Stimulated activated naive CD8-positive, alpha-beta T cell treated with anti-CD3 and anti-CD28 coated beads, Interleukin-15, Interleukin-2, amounts not matched to agents 100 U/mL and 50 U/mL, for 24 hours (primary cell): ENCODE measurements around the gene KCTD2.

ENCODE experiments used
- ATAC-seq: fragments of 150-1000 bp; cut with Tn5 transposase; one replicate; pipeline ENCODE4 v1.10.0; 2021
- DNase-seq: peaks from one replicate; pipeline ENCODE4 v3.0.0; 2021

The KCTD2 gene

GRCh38 chr17:75077496-75078283, 30.7 kb downstream of the KCTD2 start:
- peak; percentile 64 for DNase-seq
- peak; percentile 76 for ATAC-seq

DNA sequence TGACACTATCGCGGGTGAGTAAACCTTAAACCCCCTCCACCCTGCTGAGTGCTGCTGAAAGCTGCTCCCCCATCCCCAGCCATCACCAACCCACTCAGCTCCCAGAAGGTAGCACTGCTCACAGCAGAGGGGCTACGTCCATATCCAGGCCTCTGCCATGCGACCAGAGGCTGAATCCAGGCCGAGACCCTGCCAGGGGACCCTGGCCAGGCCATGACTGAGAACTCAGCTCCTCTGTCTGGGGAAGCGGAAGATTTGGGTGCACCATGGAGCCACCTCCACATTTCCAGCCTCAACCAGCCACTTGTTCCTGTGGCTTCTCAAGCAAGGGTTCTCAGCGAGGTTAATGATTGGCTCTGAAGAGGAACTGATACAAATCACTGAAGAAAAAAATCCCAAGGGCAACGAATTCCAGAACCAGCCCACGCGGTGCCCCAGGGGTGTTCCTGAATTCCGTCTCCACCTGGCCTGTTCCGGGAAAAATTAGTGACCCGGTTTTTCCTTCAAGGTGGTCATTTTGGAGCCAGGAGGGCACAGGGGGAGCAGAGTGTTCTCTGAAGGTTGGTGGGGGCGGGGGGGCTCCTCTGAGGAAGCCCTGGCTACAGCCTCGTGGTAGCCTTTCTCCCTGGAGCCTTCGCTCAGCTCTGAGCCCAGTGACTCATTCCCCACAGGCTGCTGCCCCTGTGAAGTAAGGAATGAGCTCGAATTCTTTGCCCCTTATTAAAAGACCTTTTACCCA, 31.4 kb downstream of the KCTD2 start:
- ATAC-seq = peak; percentile 54
- peak; percentile 35 for DNase-seq

DNA sequence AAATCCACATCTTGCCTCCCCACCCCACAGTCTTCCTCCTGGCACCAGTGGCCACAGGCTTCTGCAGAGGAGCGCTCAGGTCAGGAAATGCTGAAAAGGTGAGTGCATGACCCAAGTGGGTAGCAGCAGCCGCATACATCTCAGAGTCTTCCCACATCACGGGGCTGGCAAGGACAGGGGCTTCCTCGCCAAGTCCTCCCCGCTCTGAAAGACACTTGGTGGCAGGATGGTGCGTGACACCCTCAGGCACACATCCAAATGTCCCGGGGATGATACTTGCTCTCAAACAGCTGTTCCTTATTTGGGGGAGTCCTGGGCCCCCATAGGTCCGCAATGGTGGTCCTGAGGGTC, 32.0 kb downstream of the KCTD2 start:
- ATAC-seq (no peak), DNase-seq (no peak)

GRCh38 chr17:75081611-75082540, 34.9 kb downstream of the KCTD2 start:
- ATAC-seq (no peak), DNase-seq (no peak)

DNA sequence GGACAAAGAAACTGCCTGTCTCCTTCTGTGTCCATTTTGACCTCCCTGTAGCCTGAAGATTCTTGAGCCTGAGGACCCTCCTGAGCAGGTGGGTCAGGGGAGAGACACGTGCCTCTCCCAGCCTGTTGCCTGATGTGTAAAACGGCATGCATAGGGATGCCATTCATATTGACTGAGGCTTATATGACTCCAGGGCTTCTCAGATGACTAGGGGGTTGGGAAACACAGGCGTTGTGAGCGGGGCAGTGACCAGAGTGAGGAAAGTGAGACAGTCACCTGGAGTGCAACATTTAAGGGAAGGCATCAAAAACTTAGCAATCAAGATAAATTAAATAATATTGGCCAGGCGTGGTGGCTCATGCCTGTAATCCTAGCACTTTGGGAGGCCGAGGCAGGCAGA, 35.7 kb downstream of the KCTD2 start:
- ATAC-seq (no peak), DNase-seq (no peak)

GRCh38 chr17:75084039-75084660, 37.1 kb downstream of the KCTD2 start:
- DNase-seq = no peak
- ATAC-seq = no peak

DNA sequence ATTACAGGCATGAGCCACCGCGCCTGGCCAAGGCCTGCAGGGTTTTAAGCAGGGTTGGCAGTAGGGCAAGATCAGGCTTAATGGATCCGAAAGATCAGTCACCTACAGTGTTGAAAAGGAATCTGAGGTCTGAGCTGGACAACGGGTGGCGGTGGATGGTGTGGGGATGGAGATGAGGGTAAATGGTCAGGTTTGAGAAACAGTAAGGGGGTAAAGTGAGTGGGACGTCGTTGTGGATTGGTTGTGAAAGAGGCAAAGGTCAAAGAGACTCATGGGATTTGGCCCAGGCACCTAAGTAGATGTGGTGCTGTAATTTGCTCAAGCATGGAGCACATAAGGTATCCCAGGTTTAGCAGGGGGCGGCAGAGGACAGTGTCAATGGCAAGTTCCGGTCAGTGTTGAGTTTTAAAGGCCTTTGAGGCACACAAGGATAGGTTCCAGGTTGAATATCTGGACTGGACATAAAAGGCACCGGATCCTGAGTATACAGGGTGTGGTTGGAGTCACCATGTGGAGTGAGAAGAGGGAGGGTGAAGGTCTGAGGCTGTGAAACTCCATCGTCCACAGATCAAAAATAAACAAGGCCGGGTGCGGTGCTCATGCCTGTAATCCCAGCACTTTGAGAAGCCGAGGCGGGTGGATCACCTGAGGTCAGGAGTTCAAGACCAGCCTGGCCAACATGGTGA, 39.6 kb downstream of the KCTD2 start:
- ATAC-seq = no peak

GRCh38 chr17:75087182-75087557, 40.1 kb downstream of the KCTD2 start:
- ATAC-seq (peak; percentile 3), DNase-seq (no peak)

More for the DNA sequence above, 39.6 kb downstream of the KCTD2 start:
- DNase-seq = no peak

- DNase-seq = peak; percentile 57
- peak; percentile 59 for ATAC-seq
These were observed 40.8 kb downstream of the KCTD2 start, which contains the start of gene SLC16A5 for GRCh38 chr17:75087558-75088453. Gene SLC16A5 (plus strand): TSS chr17:75087954. CDS start chr17:75093637, 5,683 bp downstream.

GRCh38 chr17:75088465-75089417, 41.7 kb downstream of the KCTD2 start:
- ATAC-seq (peak; percentile 62), DNase-seq (no peak)

DNA sequence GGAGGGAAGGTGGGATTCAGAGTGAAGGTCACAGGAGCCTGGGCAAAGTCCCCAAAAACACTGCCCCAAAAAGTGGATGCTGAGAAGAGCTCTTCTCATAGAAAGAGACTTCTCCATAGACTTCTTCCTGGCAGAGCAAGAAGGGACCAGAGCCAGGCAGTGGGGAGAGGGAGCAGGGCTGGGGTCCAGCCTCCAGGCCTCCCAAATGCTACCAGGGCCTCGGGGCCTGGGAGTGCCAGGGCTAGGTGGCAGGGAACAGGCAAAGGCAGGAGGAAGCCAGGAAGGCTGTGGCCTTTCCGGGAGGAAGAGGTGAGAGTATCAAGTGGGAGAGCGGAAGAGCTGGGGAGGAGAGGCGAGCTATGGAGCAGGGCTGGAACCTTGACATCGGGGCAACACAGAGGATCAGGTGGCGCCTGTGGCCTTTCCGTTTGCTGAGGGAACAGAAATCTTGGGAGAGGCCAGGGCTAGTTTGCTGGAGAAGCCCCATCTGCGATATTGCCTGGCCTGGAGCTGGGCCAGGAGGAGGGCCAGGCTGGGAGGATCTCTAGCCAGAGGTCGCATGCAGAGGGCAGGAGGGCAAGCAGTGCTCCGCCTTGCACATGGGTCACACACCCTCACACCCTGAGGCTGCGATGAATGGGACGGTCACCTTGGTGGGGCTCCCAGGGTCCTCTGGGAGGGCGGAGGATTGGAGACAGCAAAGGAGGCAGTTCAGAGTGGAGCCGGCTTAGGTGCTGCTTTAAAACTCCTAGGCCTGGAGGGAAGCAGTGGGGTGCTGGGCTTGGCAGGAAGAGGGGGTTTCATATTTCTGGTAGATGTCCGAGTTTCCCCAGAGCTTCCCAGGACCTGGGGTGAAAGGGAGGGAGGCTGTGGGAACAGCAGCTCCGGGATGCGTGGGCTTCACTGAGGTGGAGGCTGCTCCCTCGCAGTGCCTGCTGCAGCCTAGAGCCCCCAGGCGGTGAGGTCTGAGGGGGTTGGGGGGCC, 44.1 kb downstream of the KCTD2 start:
- ATAC-seq = no peak
- DNase-seq = no peak

DNA sequence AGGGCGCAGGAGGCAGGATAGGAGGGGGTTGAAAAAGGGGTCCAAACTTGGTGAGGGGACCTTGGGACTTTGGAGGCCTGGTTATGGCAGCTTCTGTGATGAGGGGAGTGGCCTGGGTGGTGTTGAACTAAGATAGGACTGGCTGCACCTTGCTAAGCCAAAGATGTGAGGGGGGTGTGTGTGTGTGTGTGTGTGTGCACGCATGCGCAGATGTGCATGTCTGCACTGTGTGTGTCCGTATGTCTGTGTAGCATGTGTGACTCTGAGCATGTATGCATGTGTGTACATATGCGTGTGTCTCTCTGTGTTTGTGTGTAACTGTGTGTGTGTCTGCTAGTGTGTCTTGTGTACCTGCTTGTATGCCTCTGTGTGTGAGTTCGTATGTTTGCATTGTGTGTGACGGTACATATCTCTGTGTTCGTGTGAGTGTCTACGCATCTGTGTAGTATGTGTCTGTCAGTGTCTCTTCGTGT, 44.9 kb downstream of the KCTD2 start:
- no peak for DNase-seq
- no peak for ATAC-seq

DNA sequence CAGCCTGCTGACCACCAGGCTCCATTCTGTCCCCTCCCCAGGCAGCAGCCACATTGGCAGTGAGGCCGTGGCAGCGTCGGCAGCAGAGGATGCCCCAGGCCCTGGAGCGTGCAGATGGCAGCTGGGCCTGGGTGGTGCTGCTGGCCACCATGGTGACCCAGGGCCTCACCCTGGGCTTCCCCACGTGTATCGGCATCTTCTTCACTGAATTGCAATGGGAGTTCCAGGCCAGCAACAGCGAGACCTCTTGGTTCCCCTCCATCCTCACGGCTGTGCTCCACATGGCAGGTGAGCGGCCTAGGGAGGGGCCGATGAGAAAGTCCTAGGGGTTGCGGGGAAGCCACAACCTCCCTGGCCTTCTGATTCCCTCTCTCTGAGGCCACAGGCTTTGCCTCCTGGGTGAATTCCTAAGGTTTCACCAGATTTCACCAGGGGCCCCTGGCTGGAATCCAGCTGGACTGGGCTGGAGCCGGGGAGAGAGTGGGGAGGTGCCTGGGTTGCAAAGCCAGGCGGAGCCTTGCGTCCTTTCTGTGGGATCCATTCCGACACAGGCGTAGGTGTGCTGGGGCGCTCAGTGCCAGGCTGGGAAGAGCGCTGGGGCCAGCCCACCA, 46.6 kb downstream of the KCTD2 start:
- ATAC-seq (no peak), DNase-seq (no peak)

DNA sequence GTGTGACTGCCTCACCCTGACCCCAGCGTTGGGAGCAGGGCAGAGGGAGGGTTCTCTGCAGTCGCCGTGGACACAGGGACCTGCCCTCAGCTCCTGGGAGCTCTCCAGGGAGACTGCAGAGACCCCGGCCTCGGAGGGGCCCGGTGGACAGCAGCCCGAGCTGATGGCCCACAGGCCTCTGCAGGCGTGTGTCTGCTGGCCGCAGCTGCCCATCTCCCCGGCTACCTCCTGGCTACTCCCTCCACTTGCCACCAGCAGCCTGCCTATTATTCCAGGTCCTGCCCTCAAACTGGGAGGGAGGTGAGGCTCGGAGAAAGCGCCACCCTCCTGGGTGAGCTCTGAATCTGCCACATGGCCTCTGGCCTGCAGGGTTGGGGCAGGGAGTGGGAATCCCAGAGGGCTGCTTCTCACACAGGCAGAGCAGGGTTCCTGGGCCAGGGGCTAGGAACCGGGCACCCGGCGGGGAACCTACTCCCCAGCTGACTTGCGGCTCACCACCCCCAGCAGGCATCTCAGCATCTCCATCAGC, 47.9 kb downstream of the KCTD2 start:
- DNase-seq (no peak), ATAC-seq (no peak)

DNA sequence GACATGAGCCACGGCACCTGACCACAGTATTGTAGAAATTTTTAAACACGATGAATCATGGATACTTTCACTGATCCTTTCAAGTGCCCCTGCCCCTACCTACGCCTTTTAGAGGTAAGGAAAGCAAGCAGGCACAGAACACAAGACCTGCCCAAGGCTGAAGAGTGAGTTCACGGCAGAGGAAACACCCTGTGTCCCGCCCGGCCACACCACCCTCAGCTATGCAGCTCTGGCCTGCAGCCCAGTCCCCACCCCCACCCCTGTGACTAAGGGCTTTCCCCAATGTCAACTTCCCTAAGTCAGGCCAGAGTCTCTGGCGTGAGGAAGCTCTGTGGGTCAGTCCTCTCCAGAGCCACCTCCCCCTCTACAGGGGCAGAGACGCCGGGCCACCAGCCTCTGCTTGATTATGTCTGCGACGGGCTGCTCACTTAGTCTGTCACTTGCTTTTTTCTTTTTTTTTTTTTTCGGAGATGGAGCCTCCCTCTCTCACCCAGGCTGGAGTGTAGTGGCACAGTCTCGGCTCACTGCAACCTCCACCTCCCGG, 49.1 kb downstream of the KCTD2 start:
- no peak for DNase-seq
- no peak for ATAC-seq

DNA sequence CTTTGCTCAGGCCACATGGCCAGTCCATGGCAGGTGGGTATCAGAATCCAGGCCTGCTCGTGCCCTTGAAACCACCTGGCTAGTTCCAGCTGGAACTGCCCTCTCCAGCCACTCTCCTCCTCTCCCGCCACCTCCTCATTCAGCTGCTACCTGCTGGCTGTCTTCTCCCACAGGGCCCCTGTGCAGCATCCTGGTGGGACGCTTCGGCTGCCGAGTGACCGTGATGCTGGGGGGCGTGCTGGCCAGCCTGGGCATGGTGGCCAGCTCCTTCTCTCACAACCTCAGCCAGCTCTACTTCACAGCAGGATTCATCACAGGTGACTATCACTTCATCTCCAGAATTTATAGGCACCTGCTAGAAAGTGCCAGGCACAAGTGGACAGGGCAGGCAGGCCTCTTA, 50.8 kb downstream of the KCTD2 start:
- no peak for DNase-seq
- no peak for ATAC-seq

DNA sequence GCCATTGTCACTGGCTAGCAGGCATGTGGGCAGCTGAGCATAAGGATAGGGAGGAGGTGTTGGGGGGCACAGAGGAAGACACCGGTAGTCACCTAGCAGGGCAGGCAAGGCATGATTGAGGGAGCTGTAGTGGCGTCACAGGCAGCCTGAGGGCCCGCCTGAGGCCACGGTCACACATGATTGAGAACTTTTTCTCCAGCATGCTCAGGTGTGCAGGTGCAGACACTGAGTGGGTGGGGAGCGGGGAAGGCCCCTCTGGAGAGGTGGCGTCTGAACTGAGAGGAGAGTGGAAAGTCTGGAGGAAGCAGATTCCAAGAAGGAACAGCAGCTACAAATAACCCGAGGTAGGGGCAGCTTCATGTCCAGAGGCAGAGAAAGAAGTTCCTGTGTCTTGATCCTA, 51.8 kb downstream of the KCTD2 start:
- DNase-seq = no peak
- peak; percentile 17 for ATAC-seq
